HTERT RPE-1 (cell line): ENCODE results near the gene HTR3A.

Experiments used
- in situ Hi-C: fragments of 300-500 bp; cut with MboI; formaldehyde crosslinking; loops from 4 replicates; pipeline ENCODE4 v1.14.3; 2020; ENCODE audit warnings: low sequenced_read_pairs

Gene HTR3A

DNA sequence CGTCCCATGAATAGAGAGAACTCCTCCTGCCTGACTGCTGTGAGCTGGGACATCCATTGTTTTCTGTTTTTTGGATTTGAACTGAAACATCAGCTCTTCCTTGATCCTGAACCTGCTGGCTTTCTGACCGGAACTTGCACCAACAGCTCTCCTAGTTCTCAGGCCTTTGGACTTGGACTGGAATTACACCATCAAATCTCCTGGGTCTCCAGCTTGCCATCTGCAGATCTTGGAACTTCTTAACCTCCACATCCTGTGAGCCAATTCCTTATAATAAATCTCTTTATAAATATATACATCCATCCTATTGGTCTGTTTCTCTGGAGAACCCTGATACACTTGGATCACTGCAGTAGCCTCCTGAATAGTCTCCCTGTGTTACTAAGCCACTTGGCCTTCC lies 42.1 kb downstream of the HTR3A start:
- in situ Hi-C loops, result no loop called here

DNA sequence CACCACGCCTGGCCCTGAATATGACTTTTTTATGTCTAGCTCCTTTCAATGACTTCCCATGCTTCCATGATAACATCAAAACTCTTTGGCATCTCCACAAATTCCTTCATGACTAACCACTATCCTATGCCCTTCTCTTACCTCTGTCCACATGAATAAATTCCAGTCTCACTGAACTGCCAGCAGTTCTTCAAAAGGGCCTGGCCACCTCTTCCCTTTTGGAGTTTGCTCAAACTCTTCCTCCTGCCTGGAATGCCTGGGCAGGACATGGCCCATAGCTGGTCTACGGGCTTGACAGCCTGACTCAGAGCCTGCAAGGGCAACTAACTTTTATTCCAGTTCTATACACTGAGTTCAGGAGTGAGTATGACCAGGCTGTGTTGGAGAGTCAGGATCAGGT lies 42.8 kb downstream of the HTR3A start:
- in situ Hi-C loops, result no loop called here

DNA sequence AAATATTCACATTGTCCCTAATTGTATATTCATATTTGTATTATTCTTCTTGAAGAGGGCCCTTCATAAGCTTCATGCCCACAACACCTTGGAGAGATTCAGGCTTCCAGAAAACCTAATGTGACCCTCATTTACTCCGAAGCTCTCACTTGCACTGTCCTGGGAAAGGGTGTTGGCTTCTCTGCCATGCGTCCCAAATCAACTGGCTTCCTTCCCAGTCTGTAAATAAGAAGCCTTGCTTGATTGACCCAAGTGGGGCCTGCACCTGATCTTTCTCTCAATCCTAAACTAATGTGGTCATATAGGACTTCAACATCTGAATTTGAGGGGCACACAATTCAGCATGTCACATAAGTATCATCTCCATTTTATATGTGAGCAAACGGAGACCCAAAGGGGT lies 44.1 kb downstream of the HTR3A start:
- in situ Hi-C loops, result no loop called here

DNA sequence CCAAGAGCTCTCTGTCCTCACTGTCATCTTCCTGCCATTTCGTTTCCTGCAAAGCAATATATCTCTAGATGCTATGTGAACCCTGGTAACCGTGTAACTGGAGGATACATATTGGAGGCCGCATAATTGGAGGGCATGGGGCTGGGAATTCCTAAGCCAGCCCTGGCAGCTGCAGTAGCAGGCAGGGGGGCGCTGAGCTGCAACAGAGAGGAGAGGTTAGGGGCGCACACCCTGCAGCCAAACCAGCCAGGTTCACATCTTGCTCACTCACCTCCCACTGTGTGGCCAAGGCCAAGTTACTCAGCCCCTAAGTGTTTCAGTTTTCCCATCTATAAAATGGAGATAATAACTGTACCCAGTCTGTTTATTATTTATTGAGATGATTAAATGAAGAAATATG lies 44.7 kb downstream of the HTR3A start:
- in situ Hi-C loops, result no loop called here

DNA sequence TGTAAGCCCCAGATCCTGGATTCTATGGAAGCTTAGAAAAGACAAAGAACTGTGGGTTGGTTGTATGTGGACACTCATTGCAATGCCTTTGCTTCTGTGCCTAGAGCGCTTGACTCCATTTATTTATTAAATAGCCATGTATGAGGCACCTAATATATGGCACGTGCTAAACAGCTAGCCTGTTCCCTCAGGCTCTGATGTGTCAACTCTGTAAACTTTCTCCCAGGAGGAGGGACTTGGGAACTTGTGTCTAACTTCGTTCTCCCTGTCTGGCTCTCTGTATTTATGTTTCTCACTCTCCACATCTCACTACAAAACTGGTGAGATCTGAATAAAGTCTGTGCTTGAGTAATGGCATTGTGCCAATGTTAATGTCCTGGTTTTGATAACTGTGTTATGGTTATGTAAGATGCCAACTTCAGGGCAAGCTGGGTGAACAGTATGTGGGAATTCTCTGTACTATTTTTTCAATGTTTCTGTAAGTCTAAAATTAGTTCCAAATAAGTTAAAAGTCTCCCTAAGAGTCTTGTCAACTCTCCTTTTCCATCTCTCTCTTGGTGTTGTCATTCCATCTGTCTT lies 50.5 kb downstream of the HTR3A start:
- in situ Hi-C loops, result no loop called here

DNA sequence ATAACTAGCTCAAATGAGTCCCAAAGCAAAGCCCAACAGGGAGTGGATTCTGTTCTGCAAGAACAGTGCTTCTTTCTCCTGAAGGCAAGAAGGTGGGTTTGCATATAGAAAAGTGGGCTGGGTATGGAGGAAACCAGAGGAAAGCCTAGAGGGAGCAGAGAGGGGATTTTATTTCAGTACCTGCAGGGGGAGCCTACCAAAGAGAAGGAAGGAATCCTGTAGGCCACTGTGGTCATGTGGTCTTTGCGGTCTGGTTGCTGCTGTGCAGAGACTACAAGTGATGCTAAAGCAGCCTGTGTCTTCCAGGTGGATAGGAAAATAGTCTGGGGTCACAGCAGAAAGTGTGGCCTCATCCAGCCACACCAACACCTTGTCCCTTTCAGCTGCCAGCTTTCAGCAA lies 51.4 kb downstream of the HTR3A start:
- in situ Hi-C loops, result no loop called here

DNA sequence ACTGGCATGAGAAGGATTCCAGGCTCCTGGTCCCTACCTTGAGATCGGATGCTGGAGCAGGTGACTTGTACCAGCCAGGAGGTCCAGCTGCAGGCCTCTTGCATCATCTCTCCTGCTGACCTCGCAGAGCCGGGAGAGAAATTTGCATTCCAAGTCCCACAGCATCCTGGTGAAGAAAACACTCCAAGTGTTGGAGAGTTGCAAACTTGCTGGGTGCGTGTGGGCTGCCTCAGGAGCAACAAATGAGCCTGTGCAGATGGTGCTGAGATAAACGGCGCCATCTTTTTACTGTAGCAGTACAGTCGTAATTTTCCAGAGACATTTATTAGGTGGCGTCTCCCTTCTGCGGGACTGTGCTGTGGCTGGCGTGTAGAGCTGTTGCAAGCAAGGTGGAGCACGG lies 52.5 kb downstream of the HTR3A start:
- in situ Hi-C loops, result no loop called here

DNA sequence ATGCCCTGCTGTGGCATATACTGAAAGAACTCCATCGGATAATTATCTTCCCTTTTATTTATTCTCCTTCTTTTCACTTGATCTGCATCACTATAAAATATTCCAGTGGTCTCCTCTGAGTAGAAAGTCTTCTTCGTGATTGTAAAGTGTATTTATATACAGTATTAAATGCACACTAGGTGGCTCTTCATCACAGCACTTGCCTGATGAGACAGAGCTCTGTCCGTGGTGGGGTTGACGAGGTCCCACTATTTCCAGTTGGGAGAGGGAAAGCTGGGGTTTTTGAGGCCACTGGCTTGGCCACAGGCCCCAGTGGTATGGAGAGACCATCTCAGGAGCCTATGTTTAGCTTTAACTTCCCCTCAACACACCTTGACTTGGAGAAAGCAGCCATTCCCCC lies 53.0 kb downstream of the HTR3A start:
- in situ Hi-C loops, result no loop called here

DNA sequence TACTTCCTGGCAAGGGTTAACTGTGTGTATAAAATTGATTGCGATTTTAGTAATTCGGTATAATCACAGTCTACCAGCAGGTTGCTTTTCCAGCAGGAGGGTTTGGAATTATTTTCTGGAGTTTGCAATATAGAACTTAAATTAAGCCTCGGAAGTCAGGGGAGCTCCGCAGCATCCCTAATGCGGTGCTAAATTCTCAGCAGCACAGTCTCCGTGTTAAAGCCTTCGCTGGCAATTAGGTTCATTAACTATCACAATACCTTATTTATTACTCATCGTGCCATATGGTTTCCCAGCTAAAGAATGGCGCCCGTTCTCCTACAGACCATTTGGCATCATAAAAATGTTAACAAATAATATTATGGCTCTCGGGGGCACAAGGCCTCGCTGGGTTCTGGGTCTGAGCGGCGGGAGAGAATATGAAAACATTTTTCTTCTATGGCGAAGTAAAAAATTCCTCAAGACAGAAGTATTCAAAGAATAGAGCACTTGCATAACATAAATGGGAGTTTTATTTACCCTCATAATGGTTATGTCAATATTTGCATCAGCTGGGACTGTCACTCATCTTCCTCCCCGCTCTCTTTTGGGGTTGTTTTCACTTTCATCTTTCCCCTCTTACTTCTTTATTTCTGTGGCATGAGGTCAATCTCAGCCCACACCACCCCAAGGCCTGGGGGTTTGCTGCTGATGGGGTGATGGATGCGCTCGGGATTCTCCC lies 56.5 kb downstream of the HTR3A start:
- in situ Hi-C loops, result no loop called here

DNA sequence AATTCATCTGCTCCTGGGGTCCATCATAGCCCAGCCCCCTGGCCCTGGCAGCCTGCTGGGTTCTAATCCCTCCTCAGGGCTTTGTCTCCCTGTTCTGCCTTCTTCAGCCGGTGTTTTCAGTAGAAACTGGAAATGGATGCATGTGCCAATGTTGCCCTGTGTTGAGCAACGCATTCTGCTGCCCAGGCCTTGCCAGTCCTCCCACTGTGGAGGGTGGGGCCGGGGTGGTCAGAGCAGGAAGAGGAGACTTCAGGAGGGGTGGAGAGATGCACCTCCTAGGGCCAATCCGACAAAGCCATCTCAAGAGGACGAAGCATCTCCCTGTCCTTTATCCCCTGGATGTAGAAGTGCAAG lies 57.0 kb downstream of the HTR3A start:
- in situ Hi-C loops, result no loop called here

DNA sequence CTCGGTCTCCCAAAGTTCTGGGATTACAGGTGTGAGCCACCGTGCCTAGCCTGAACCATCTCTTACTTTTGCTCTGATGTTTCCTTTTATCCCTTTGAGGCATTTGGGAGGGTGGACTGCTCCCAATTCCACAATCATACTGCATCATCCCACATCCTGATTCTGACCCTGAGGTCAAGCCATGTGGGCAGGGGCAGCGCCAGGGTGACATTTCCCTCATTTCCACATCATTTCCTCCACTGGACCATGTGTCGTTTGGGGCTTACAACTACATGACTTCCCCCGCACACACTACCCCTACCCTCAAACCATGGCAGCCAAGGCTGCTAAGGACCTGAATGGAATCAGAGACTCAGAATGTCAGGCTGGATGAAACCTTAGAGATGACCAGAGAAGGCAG lies 58.2 kb downstream of the HTR3A start:
- in situ Hi-C loops, result no loop called here

DNA sequence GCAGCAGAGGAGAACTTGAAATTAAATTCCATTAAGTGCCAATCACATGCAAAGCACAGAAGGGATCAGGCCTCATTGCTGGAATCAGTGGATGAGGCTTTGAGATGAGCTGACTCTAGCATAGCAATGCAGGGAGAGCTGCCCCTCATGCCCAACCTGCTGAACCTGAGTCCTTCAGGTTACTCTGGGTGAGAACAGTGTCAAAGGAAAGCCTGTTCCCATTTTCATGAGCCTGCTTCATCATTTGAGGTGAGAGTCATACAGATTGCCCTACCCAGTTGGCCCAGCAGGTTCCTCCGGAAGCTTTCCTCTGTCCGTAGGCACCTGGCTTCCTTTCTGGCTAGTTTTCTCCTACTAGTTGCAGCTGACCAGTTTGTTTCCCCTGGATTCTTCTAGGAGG lies 58.7 kb downstream of the HTR3A start:
- in situ Hi-C loops, result no loop called here

DNA sequence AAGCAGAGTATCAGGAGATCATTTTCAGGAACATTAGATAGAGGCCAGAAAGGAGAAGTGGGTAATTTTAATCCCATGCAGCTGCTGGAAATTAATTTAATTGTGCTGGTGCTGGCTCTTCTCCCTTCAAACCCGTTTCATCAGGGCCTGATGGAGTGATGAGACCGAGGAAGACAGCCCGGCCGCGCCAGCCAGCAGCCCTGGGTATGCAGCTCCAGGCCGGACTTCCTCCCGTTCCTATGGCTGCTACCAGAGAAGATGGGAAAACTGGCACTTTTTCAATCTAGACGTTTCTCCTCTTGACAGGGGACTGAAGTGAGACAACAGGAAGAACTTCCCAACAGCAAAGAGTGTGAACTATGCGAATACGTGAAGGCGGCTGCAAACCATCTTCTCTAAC lies 60.0 kb downstream of the HTR3A start:
- in situ Hi-C loops, result no loop called here

DNA sequence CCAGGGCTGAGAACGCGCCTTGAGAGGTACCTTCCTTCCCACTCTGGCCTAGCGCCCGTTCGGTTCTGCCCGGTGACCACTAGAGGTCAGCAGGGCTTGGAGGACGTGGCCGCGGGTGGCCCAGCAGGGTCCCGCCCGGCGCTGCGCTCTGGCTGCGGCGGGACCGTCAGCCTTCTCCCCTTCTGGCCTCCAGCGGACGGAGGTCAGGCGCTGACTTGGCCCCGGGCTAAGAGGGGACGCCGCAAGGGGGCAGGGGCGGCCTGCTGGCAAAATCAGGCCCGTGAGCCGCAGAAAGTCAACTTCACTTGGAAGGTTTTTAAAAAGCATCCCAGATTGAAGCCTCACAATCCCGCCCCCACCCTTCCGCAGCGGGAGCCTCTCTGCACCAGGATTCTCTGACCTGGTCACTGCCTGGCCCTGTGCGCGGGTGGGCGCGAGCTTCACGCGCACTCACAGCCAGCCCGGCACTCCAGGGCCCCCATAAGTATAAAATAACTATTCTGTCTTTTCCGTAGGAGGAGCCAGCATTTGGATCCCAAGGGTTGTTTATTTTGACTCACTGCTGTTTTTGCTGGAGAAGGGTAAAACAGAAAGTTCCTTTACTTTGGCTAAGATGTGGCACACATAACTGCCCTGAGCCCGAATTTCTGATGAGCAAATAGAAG lies 61.4 kb downstream of the HTR3A start:
- in situ Hi-C loops, result no loop called here

DNA sequence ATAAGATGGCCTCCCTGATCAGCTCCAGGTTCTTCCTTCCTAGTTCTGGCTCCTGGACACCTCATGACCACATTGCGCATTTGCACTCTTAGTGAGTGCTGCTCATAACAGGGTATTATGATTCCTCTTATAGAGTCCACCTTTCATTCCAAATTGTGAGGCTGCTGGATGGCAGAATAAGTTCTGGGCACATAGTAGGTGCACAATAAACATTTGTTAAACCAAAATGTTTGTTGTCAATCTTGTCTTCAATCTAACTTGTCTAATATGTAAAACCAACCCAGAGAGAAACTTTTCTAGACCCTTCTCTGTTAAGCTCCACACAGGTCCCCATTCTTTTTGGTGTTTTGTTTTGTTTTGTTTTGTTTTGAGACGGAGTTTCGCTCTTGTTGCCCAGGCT lies 62.0 kb downstream of the HTR3A start:
- in situ Hi-C loops, result no loop called here

DNA sequence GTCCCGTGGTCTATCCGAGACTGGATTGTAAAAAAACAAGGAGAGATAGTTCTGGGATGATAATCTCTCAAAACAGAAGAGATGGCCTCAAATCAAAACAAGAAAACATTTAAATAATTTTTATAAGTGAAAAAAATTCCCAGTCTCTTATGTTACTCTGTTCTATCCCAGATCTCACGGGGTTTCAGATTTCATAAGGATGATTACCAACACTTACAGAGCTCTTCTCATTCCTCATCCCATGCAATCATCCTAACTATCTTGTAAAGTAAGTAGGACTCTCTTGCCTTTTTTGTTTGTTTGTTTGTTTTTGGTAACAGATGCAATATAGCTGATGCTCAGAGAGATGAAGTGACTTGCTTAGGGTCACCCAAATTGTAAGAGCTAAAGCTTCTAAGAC lies 64.6 kb downstream of the HTR3A start:
- in situ Hi-C loops, result no loop called here
